Gastrocnemius medialis (tissue), 4 donors: ENCODE data around the gene RSF1. TPM values are rescaled to one million over a fixed set of nuclear protein-coding genes. Genes with fewer than 3 reads are reported as not detected.

Experiments
- ATAC-seq, 2 donors: fragments of 150-250 bp; one replicate each; pipeline ENCODE4 v1.9.1; 2016
- DNase-seq, 2 donors: peaks; one replicate each; pipeline ENCODE4 v3.0.0-alpha.2; 2019
- H3K27ac ChIP-seq, 4 donors: fragments of 200-600 bp; sonication (generic); 1 replicate in 1 of 4; 2 replicates in 3 of 4; pipeline ENCODE4 v1.5.1; 2016 to 2018; ENCODE audit warnings: mild to moderate bottlenecking in 2 of 4, moderate library complexity in 1 of 4
- H3K27me3 ChIP-seq, 3 donors: fragments of 200-600 bp; sonication (generic) in 2 of 3; 1 replicate in 1 of 3; 2 replicates in 2 of 3; pipeline versions ENCODE4 v1.5.1 to v1.6.0; 2016 to 2019; ENCODE audit warnings: mild to moderate bottlenecking in 1 of 3, moderate library complexity in 1 of 3
- H3K36me3 ChIP-seq, 2 donors: fragments of 200-600 bp; sonication (generic) in 1 of 2; one replicate each; pipeline ENCODE4 v1.5.1; 2017 to 2018
- H3K4me1 ChIP-seq, 2 donors: fragments of 200-600 bp; sonication (generic) in 1 of 2; one replicate each; pipeline ENCODE4 v1.5.1; 2016 to 2017; ENCODE audit warnings: mild to moderate bottlenecking in 2 of 2
- H3K4me3 ChIP-seq, 4 donors: fragments of 200-600 bp; sonication (generic) in 3 of 4; 1 replicate in 1 of 4; 2 replicates in 3 of 4; pipeline ENCODE4 v1.5.1; 2016 to 2019; ENCODE audit warnings: mild to moderate bottlenecking in 2 of 4
- H3K9me3 ChIP-seq, 3 donors: fragments of 200-600 bp; sonication (generic) in 2 of 3; 1 replicate in 1 of 3; 2 replicates in 2 of 3; pipeline ENCODE4 v1.5.1; 2016 to 2019
- POLR2A ChIP-seq, 2 donors: fragments of 450-650 bp; IDR thresholded peaks; one replicate each; pipeline ENCODE4 v1.6.1; 2017; ENCODE audit warnings: antibody characterized with exemption in 2 of 2, mild to moderate bottlenecking in 2 of 2, moderate library complexity in 2 of 2
- in situ Hi-C, 4 donors: fragments of 200-750 bp; cut with MboI; loops; one replicate each; pipeline versions ENCODE4 v1.15.0 to v1.8.0; 2017; ENCODE audit warnings: low sequenced_read_pairs in 4 of 4
- intact Hi-C: fragments of 100-400 bp; cut with DNase I; formaldehyde crosslinking; loops from one replicate; pipeline ENCODE4 v1.15.1; 2023; ENCODE audit warnings: low total_unique reads
- total RNA-seq, 4 donors: library from RNA; depleted of rRNA; stranded (reverse); fragments of >200 nt; gene quantifications; one replicate each; pipeline versions ENCODE4 v1.1.0 to v1.2.3, GENCODE V29; 2016
- TF ChIP-seq, protein P1 (sequence below), 5 experiments: fragments of 450-650 bp in 3 of 5; fragments of 200-600 bp in 2 of 5; sonication (generic) in 2 of 5; IDR thresholded peaks in 4 of 5; conservative IDR thresholded peaks in 1 of 5; 1 replicate in 4 of 5; 2 replicates in 1 of 5; pipeline ENCODE4 v1.5.1; 2016 to 2019; ENCODE audit warnings: antibody characterized with exemption in 5 of 5, mild to moderate bottlenecking in 3 of 5, moderate library complexity in 3 of 5

The RSF1 gene
- total RNA-seq, 4 donors from 2014 or later, result 17.9 to 48.4 (median 45.7) TPM

DNA sequence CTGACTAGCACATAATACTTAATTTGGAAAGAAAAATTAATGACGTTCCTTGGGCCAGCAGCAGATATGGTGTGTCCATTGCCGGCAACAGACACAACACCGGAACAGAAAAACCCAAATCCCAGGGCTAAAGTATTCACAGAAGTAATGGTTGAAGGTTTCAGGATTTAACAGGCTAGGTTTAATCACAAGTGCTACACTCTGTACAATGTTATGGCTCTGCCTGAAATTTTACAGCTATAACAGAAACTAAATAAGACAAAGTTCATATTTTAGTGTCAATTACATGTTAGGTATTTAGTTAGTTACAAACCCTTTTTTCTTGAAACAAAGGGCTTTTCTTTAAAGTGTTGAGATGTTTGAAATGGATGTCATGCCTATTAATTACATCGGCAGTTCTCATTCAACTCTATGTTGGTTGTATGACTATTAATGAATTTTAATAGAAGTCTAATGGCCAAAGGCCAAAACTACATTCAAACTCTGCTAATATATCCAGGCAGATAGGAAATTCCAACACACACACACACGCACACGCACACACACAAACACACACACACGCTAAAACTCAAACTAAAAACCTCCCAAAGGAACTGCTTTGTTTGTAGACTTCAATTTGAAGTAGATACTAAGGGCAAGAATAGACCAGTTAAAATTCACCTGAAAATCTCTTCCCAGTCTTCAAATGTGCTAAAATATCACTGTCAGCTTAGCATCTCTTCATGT is 155.1 kb downstream of the RSF1 start:
- no peaks in the 10 kb centered on the region for H3K27me3 ChIP-seq

DNA sequence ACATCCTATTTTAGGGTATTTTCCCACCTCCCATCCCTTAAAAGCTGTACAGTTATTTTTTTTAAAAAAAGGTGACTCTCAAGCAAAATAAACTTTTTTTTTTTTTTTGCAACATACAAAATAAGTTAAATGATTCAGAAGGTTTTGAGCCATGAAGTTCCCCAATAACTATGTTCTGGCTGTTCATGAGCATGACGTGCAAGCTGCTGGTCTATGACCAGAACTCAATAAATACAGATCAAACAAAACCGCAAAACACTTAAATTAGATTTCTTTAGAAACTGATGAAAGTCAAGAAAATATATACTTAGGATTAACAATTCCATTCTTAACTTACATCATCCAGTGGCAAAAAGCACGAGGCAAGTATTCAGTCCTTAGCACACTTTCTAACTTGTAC is 158.9 kb downstream of the RSF1 start:
- peaks cover 0 to 9% of the 10 kb centered on the region in 2 donors for H3K36me3 ChIP-seq
- ATAC-seq, result no peak
- no peaks in the 10 kb centered on the region for H3K4me1 ChIP-seq
- intact Hi-C loops (no loop called here), in situ Hi-C loops (no loop called here)
- DNase-seq, result no peak
- no peaks in the 10 kb centered on the region for H3K27me3 ChIP-seq
- H3K9me3 ChIP-seq, result no peaks in the 10 kb centered on the region
- no peak overlapping the region for H3K4me3 ChIP-seq
- H3K27ac ChIP-seq, result no peak overlapping the region
- TF ChIP-seq, protein P1, sequence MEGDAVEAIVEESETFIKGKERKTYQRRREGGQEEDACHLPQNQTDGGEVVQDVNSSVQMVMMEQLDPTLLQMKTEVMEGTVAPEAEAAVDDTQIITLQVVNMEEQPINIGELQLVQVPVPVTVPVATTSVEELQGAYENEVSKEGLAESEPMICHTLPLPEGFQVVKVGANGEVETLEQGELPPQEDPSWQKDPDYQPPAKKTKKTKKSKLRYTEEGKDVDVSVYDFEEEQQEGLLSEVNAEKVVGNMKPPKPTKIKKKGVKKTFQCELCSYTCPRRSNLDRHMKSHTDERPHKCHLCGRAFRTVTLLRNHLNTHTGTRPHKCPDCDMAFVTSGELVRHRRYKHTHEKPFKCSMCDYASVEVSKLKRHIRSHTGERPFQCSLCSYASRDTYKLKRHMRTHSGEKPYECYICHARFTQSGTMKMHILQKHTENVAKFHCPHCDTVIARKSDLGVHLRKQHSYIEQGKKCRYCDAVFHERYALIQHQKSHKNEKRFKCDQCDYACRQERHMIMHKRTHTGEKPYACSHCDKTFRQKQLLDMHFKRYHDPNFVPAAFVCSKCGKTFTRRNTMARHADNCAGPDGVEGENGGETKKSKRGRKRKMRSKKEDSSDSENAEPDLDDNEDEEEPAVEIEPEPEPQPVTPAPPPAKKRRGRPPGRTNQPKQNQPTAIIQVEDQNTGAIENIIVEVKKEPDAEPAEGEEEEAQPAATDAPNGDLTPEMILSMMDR (IDR thresholded peaks at IDR 0.05 in 4 of 5, conservative IDR thresholded peaks at IDR 0.05 in 1 of 5), result no peak
- no peak for TF ChIP-seq POLR2A (IDR thresholded peaks at IDR 0.05)

More for the DNA sequence above, 155.1 kb downstream of the RSF1 start:
- DNase-seq, result no peak
- intact Hi-C loops (no loop called here), in situ Hi-C loops (no loop called here)
- TF ChIP-seq, protein P1 (IDR thresholded peaks at IDR 0.05 in 4 of 5, conservative IDR thresholded peaks at IDR 0.05 in 1 of 5), result no peak
- no peak for TF ChIP-seq POLR2A (IDR thresholded peaks at IDR 0.05)
- no peak for ATAC-seq
- no peaks in the 10 kb centered on the region for H3K9me3 ChIP-seq
- peaks cover 0 to 45% of the 10 kb centered on the region in 2 donors for H3K36me3 ChIP-seq
- no peak overlapping the region for H3K4me3 ChIP-seq
- H3K27ac ChIP-seq, result no peak overlapping the region
- peaks cover 0 to 5% of the 10 kb centered on the region in 2 donors for H3K4me1 ChIP-seq

DNA sequence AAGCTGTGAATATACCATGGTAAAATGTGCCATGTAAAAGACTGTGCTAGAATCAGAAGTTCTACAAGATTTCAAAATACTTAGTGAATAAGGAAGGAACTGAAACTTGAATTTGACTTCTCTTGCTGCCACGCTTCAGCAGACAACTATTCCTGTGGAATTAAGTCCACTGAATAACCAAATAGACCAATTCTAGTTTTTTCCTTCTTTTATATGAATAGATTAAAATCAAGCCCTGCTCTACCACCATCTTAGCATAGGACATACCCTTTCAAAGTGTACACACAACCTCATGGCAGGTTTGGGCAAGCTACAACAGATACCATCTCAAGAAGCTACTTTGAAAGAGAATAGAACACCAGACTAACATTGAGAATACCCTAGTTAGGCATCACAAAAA is 159.6 kb downstream of the RSF1 start:
- no peak overlapping the region for H3K4me3 ChIP-seq
- intact Hi-C loops, result no loop called here
- in situ Hi-C loops, result no loop called here
- ATAC-seq, result no peak
- H3K4me1 ChIP-seq, result no peaks in the 10 kb centered on the region
- TF ChIP-seq POLR2A (IDR thresholded peaks at IDR 0.05), result no peak
- TF ChIP-seq, protein P1 (IDR thresholded peaks at IDR 0.05 in 4 of 5, conservative IDR thresholded peaks at IDR 0.05 in 1 of 5), result no peak
- no peaks in the 10 kb centered on the region for H3K27me3 ChIP-seq
- H3K27ac ChIP-seq, result no peak overlapping the region
- DNase-seq, result no peak
- H3K9me3 ChIP-seq, result no peaks in the 10 kb centered on the region
- peaks cover 0 to 1% of the 10 kb centered on the region in 2 donors for H3K36me3 ChIP-seq

DNA sequence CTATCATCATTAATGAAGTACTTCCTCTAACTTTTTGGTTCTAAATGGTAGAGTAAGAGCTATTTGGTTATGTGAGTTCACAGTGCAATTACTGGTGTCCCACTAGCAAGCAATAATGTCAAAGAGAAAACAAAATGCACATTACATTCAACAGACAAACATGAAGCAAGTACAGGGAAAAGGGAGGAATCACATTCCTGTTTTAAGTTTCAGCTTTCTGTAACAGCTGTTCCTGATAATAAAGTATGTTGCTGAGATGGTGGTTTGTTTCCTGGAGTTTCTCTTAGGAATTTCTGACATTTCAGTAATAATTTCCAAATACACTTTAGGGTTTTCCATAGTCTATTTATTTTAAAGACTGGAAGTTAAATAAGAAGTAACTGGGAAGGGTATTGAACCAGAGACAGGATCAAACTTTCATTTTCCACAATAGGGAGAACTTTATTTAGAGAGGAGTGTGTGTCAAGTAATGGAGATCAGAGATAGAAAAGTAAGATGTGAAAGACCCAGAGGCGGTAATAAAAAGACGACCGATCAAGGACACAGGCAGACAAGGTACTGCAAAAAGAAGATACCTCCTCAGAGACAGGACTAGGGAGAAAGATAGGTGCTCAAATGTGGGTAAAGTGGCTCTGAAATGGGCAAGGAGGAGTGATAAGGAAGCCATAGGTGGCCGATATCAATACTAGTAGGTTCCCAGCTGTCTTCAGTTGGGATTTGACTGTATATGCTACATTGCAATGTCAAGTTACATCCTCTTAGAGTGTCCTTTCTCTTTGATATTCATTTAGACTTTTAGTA is 162.1 kb downstream of the RSF1 start:
- H3K27me3 ChIP-seq, result no peaks in the 10 kb centered on the region
- no peak overlapping the region for H3K4me3 ChIP-seq
- DNase-seq (no peak), ATAC-seq (no peak)
- no peak overlapping the region for H3K27ac ChIP-seq
- H3K36me3 ChIP-seq, result no peaks in the 10 kb centered on the region
- no peaks in the 10 kb centered on the region for H3K9me3 ChIP-seq
- TF ChIP-seq, protein P1 (IDR thresholded peaks at IDR 0.05 in 4 of 5, conservative IDR thresholded peaks at IDR 0.05 in 1 of 5), result no peak
- TF ChIP-seq POLR2A (IDR thresholded peaks at IDR 0.05), result no peak
- intact Hi-C loops (no loop called here), in situ Hi-C loops (no loop called here)
- no peaks in the 10 kb centered on the region for H3K4me1 ChIP-seq
